ENCODE results near the gene ANKRD2. TPM values are rescaled to one million over a fixed set of nuclear protein-coding genes. Genes with fewer than 3 reads are reported as not detected.

Gene ANKRD2
- total RNA-seq, 1 experiment from 2014 or later, result not detected

DNA sequence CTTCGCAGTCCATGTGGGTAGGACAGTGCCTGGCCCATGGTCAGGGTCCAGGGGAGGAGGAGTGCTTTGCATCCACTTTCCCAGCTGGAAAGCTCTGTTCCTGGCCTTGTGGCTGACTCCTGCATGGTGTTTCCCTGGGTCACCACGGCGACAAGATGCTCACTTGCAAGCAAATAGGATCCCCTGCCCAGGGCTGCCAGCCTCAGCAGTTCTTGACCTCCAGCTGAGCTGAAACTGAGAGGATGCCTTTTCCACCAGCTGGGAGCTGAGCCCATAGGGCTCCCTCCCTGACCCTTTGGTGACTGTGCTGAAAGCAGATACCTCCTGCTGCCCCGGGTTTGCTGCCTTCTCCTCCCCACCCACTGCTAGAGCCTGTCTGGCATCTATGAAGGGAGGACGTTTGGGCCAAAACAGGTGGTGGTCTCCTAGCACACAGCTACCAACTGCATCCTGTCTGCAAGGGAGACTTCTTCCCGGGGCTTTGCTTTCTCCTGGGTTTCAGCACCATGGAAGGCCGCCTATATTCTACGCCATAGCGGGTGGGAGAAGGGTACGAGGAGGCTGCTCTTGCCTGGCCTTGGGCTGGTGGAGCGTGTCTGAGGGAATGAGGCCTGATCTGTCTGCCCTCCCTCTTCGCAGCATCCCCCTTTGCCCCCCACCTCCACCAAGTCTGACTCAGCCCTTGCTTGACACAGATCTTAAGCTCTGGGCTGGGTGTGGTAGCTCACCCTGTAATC is 39.5 kb upstream of the ANKRD2 start:
- Histone ChIP-seq H3K9ac (ENCODE audit: low read length) (no peak overlapping the region), H3K36me3 (ENCODE audit: insufficient read depth, low read length) (no peaks in the 10 kb centered on the region), H3K4me1 (ENCODE audit: low read length) (no peaks in the 10 kb centered on the region), H3K27me3 (ENCODE audit: low read length) (no peaks in the 10 kb centered on the region), H2AFZ (ENCODE audit: low read length) (no peak overlapping the region), H3K4me3 (ENCODE audit: low read length) (no peak overlapping the region), H3K27ac (ENCODE audit: low read length) (no peak overlapping the region), H4K20me1 (ENCODE audit: insufficient read depth, low read depth, low read length) (no peaks in the 10 kb centered on the region), H3K79me2 (ENCODE audit: low read length) (no peaks in the 10 kb centered on the region), H3K9me2 (replicated peaks; ENCODE audit: insufficient read depth, low read length) (no peaks in the 10 kb centered on the region), H3K9me3 (ENCODE audit: low read length) (no peaks in the 10 kb centered on the region), H3K4me2 (ENCODE audit: low read depth, low read length, poor library complexity, severe bottlenecking) (no peak overlapping the region)
- DNase-seq, result no peak

DNA sequence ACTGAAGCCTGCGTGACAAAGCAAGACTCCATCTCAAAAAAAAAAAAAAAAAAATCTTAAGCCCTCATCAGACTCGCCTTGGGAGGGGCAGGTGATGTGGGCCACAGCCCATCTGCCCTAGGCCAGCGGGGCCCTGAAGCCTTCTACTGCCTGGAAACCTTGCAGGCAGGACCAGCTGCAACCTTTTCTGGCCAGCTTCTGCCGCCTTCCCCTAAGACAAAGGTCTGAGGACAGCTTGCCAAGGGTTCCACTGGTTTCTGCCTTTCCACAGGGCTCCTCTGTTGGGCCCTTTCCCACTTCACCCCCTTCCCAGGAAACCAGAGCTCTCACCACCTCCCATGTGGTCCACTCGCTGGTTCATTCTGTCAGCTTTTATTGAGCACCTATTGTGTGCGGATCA is 38.7 kb upstream of the ANKRD2 start:
- no peak overlapping the region for H3K9ac ChIP-seq (ENCODE audit: low read length)
- no peak overlapping the region for H3K27ac ChIP-seq (ENCODE audit: low read length)
- no peaks in the 10 kb centered on the region for H3K9me3 ChIP-seq (ENCODE audit: low read length)
- H3K4me1 ChIP-seq (ENCODE audit: low read length), result no peaks in the 10 kb centered on the region
- H4K20me1 ChIP-seq (ENCODE audit: insufficient read depth, low read depth, low read length), result no peaks in the 10 kb centered on the region
- no peak overlapping the region for H3K4me3 ChIP-seq (ENCODE audit: low read length)
- no peak for DNase-seq
- no peaks in the 10 kb centered on the region for H3K9me2 ChIP-seq (replicated peaks; ENCODE audit: insufficient read depth, low read length)
- no peak overlapping the region for H3K4me2 ChIP-seq (ENCODE audit: low read depth, low read length, poor library complexity, severe bottlenecking)
- H3K27me3 ChIP-seq (ENCODE audit: low read length), result no peaks in the 10 kb centered on the region
- H3K79me2 ChIP-seq (ENCODE audit: low read length), result no peaks in the 10 kb centered on the region
- H2AFZ ChIP-seq (ENCODE audit: low read length), result no peak overlapping the region
- H3K36me3 ChIP-seq (ENCODE audit: insufficient read depth, low read length), result no peaks in the 10 kb centered on the region

DNA sequence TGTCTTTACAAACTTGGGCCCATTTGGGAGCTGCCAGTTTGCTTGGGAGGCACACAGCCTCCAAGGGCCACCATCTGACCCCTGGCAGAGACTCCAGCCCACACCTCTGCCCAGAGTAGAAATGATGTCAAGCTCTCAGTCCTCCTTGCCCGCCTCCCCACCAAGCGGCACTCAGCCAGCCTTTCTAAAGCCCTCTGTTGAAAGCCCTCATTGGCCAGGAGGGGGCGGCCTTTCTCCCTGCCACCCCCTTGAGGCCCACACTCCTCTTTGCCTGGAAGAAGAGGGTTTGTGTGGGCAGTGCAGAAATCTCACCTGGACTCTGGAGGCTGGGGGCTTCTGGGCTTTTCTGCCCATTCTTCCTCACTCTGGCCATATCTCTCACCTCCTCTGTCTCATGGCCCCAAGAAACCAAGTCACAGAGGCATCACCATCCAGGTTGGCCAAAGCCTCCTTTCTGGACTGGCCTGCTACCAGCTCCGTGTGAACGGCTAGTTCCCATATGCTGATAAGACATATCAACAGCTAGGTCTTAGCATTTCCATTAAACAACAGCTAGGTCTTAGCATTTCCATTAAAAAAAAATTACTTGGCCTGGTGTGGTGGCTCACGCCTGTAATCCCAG is 37.7 kb upstream of the ANKRD2 start:
- H3K79me2 ChIP-seq (ENCODE audit: low read length), result no peaks in the 10 kb centered on the region
- no peaks in the 10 kb centered on the region for H3K36me3 ChIP-seq (ENCODE audit: insufficient read depth, low read length)
- H2AFZ ChIP-seq (ENCODE audit: low read length), result no peak overlapping the region
- no peaks in the 10 kb centered on the region for H3K27me3 ChIP-seq (ENCODE audit: low read length)
- no peaks in the 10 kb centered on the region for H4K20me1 ChIP-seq (ENCODE audit: insufficient read depth, low read depth, low read length)
- H3K27ac ChIP-seq (ENCODE audit: low read length), result no peak overlapping the region
- H3K9me2 ChIP-seq (replicated peaks; ENCODE audit: insufficient read depth, low read length), result no peaks in the 10 kb centered on the region
- no peak overlapping the region for H3K4me3 ChIP-seq (ENCODE audit: low read length)
- H3K9ac ChIP-seq (ENCODE audit: low read length), result no peak overlapping the region
- H3K4me2 ChIP-seq (ENCODE audit: low read depth, low read length, poor library complexity, severe bottlenecking), result no peak overlapping the region
- no peaks in the 10 kb centered on the region for H3K9me3 ChIP-seq (ENCODE audit: low read length)
- H3K4me1 ChIP-seq (ENCODE audit: low read length), result no peaks in the 10 kb centered on the region
- peak; percentile 68 for DNase-seq

DNA sequence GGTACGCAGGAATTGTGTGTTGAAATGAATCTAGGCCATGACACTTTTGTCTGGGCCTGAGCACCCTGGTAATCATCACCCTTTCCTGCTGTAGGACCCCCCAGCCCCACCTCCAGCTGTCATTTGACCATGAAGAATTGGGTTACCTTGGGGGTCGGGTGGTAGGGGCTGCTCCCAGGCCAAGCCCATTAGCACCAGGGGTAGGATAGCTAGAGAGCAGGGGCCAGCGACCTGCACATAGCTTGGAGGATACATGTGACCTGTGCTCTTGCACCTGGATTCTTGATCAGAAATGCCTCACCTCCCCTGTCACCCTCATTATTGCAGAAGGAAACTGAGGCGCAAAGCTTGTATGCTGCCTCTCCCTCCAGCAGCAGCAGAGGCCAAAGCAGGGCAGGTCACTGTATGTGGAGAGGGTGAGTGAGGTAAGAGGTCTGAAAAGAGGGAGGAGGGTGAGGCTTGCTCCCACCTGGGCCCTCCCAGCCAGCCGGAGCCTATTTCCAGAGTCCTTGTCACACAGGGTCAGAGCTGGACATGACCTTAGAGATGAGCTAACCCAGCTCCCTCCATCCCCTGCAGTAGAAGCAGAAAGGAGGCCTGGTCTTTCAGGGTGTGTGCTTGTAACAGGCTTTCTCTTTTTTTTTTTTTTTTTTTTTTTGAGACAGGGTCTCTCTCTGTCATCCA is 35.3 kb upstream of the ANKRD2 start:
- DNase-seq, result no peak
- no peaks in the 10 kb centered on the region for H3K9me2 ChIP-seq (replicated peaks; ENCODE audit: insufficient read depth, low read length)
- H3K27me3 ChIP-seq (ENCODE audit: low read length), result no peaks in the 10 kb centered on the region

DNA sequence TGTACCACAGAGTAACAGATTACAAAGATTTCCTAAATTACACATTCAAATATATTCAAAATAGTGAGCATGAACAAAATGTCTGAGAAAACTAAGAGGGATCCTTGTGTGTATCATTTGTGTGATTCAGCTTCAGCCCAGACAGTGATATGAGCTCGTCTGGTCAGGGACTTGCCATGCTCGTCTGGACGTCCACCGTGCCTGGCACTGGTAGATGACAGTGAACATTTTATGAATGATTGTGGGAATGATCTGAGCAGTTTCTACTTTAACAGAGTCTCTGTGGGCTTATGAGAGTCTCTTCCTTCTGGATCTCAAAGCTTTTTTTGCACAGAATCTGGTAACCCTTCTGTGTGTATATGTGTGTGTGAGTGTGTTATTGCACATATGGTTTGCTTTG is 34.2 kb upstream of the ANKRD2 start:
- no peak for DNase-seq
- Histone ChIP-seq H3K79me2 (ENCODE audit: low read length) (no peaks in the 10 kb centered on the region), H3K9me2 (replicated peaks; ENCODE audit: insufficient read depth, low read length) (no peaks in the 10 kb centered on the region), H3K4me3 (ENCODE audit: low read length) (no peak overlapping the region), H3K9ac (ENCODE audit: low read length) (no peak overlapping the region), H3K9me3 (ENCODE audit: low read length) (no peaks in the 10 kb centered on the region), H3K4me1 (ENCODE audit: low read length) (no peaks in the 10 kb centered on the region; the same call in 1 of the 2 replicates), H2AFZ (ENCODE audit: low read length) (no peak overlapping the region), H3K4me2 (ENCODE audit: low read depth, low read length, poor library complexity, severe bottlenecking) (no peak overlapping the region), H4K20me1 (ENCODE audit: insufficient read depth, low read depth, low read length) (no peaks in the 10 kb centered on the region), H3K27ac (ENCODE audit: low read length) (no peak overlapping the region), H3K27me3 (ENCODE audit: low read length) (no peaks in the 10 kb centered on the region), H3K36me3 (ENCODE audit: insufficient read depth, low read length) (no peaks in the 10 kb centered on the region)

More for the DNA sequence above, 35.3 kb upstream of the ANKRD2 start:
- no peaks in the 10 kb centered on the region for H4K20me1 ChIP-seq (ENCODE audit: insufficient read depth, low read depth, low read length)
- no peak overlapping the region for H3K4me3 ChIP-seq (ENCODE audit: low read length)
- H3K27ac ChIP-seq (ENCODE audit: low read length), result no peak overlapping the region
- no peak overlapping the region for H2AFZ ChIP-seq (ENCODE audit: low read length)
- no peaks in the 10 kb centered on the region for H3K79me2 ChIP-seq (ENCODE audit: low read length)
- no peak overlapping the region for H3K9ac ChIP-seq (ENCODE audit: low read length)
- no peaks in the 10 kb centered on the region for H3K4me1 ChIP-seq (ENCODE audit: low read length)
- no peak overlapping the region for H3K4me2 ChIP-seq (ENCODE audit: low read depth, low read length, poor library complexity, severe bottlenecking)
- no peaks in the 10 kb centered on the region for H3K36me3 ChIP-seq (ENCODE audit: insufficient read depth, low read length)
- H3K9me3 ChIP-seq (ENCODE audit: low read length), result no peaks in the 10 kb centered on the region

GRCh38 chr10:97538839-97539238 is 33.7 kb upstream of the ANKRD2 start:
- Histone ChIP-seq H3K4me1 (ENCODE audit: low read length) (no peaks in the 10 kb centered on the region; the same call in 1 of the 2 replicates), H3K9ac (ENCODE audit: low read length) (no peak overlapping the region), H3K27me3 (ENCODE audit: low read length) (no peaks in the 10 kb centered on the region)

GRCh38 chr10:97539523-97540200 is 32.9 kb upstream of the ANKRD2 start:
- Histone ChIP-seq H3K27me3 (ENCODE audit: low read length) (no peaks in the 10 kb centered on the region), H3K4me2 (ENCODE audit: low read depth, low read length, poor library complexity, severe bottlenecking) (no peak overlapping the region), H3K36me3 (ENCODE audit: insufficient read depth, low read length) (no peaks in the 10 kb centered on the region), H2AFZ (ENCODE audit: low read length) (no peak overlapping the region), H4K20me1 (ENCODE audit: insufficient read depth, low read depth, low read length) (no peaks in the 10 kb centered on the region), H3K79me2 (ENCODE audit: low read length) (no peaks in the 10 kb centered on the region), H3K27ac (ENCODE audit: low read length) (no peak overlapping the region), H3K4me1 (ENCODE audit: low read length) (no peaks in the 10 kb centered on the region; the same call in 1 of the 2 replicates), H3K9me2 (replicated peaks; ENCODE audit: insufficient read depth, low read length) (no peaks in the 10 kb centered on the region), H3K9me3 (ENCODE audit: low read length) (no peaks in the 10 kb centered on the region), H3K4me3 (ENCODE audit: low read length) (no peak overlapping the region), H3K9ac (ENCODE audit: low read length) (no peak overlapping the region)
- no peak for DNase-seq

More at GRCh38 chr10:97538839-97539238, 33.7 kb upstream of the ANKRD2 start:
- Histone ChIP-seq H3K4me2 (ENCODE audit: low read depth, low read length, poor library complexity, severe bottlenecking) (no peak overlapping the region), H3K9me2 (replicated peaks; ENCODE audit: insufficient read depth, low read length) (no peaks in the 10 kb centered on the region), H3K36me3 (ENCODE audit: insufficient read depth, low read length) (no peaks in the 10 kb centered on the region), H3K79me2 (ENCODE audit: low read length) (no peaks in the 10 kb centered on the region), H3K9me3 (ENCODE audit: low read length) (no peaks in the 10 kb centered on the region), H3K4me3 (ENCODE audit: low read length) (no peak overlapping the region), H2AFZ (ENCODE audit: low read length) (no peak overlapping the region), H3K27ac (ENCODE audit: low read length) (no peak overlapping the region), H4K20me1 (ENCODE audit: insufficient read depth, low read depth, low read length) (no peaks in the 10 kb centered on the region)
- no peak for DNase-seq
